GM12801 (cell line): ENCODE data around the gene MMP20.

Source experiments
- TF ChIP-seq, protein P1 (sequence below): IDR thresholded peaks from one replicate; pipeline ENCODE4 v1.5.1; 2011; ENCODE audit warnings: control low read depth; ENCODE audit not compliant: insufficient read length; ENCODE audit errors: extremely low read depth

The MMP20 gene

DNA sequence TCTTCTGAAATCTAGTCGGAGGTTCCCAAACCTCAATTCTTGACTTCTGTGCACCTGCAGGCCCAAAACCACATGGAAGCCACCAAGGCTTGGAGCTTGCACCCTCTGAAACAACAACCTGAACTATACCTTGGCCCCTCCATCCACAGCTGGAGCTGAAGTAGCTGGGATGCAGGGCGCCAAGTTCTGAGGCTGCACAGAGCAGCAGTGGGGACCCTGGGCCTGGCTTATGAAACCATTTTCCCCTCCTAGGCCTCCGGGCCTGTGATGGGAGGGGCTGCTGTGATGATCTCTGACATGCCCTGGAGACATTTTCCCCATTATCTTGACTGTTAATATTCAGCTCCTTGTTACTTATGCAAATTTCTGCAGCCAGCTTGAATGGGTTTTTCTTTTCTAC lies 56.3 kb downstream of the MMP20 start:
- TF ChIP-seq, protein P1, sequence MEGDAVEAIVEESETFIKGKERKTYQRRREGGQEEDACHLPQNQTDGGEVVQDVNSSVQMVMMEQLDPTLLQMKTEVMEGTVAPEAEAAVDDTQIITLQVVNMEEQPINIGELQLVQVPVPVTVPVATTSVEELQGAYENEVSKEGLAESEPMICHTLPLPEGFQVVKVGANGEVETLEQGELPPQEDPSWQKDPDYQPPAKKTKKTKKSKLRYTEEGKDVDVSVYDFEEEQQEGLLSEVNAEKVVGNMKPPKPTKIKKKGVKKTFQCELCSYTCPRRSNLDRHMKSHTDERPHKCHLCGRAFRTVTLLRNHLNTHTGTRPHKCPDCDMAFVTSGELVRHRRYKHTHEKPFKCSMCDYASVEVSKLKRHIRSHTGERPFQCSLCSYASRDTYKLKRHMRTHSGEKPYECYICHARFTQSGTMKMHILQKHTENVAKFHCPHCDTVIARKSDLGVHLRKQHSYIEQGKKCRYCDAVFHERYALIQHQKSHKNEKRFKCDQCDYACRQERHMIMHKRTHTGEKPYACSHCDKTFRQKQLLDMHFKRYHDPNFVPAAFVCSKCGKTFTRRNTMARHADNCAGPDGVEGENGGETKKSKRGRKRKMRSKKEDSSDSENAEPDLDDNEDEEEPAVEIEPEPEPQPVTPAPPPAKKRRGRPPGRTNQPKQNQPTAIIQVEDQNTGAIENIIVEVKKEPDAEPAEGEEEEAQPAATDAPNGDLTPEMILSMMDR: no peak

DNA sequence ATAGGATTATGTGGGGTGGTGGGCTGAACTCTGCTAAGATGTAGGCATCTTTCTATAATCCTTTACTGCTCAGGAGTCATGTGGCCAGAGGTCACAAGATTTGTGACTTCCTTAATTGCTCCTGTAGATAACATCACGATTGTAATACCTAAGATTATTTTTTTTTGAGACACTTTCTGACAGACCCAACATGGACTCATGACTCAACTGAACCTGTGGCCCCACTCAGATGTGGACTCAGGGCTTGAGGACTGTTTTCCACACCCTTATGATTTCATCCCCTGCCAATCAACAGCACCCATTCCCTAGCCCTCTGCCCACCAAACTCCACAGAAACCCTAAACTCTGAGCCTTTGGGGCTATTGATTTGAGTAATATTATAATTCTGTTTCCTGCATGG lies 59.0 kb downstream of the MMP20 start:
- TF ChIP-seq, protein P1: no peak

DNA sequence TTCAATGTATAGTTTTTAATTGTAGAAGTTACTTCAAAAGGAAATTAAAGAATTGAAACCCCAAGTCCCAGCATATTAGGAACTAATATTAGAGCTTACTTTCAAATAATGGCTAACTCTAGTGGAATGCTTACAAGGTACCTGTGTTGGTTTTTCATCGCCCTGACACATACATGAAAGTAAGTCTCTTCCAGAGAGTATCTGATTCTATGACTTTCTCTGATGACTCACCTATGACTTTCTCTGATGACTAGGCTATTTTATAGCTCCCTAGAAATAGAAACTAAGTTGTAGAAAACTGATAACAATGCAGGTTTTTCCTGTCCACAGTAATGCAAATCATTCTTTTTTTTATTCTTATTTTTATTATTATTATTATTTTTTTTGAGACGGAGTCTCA lies 61.0 kb downstream of the MMP20 start:
- TF ChIP-seq, protein P1: no peak

DNA sequence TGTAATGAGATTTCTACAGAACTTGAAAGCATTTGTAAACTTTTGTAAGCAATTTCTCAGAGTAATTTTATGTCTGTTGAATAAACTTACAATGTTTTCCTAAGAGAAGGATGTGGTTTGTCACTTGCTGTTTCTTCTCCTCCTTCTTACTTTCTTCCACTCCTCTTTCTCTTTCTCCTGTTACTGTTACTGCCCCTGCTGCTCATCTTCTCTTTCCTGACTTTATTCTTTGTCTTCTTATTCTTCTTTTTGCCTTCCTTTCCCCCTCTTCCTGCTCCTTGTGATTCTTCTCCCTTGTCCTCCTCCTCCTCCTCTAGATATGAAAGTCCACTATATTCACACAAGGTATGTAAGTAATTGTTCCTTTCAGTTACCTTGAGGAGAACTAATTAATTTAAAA lies 63.5 kb downstream of the MMP20 start:
- TF ChIP-seq, protein P1: no peak

DNA sequence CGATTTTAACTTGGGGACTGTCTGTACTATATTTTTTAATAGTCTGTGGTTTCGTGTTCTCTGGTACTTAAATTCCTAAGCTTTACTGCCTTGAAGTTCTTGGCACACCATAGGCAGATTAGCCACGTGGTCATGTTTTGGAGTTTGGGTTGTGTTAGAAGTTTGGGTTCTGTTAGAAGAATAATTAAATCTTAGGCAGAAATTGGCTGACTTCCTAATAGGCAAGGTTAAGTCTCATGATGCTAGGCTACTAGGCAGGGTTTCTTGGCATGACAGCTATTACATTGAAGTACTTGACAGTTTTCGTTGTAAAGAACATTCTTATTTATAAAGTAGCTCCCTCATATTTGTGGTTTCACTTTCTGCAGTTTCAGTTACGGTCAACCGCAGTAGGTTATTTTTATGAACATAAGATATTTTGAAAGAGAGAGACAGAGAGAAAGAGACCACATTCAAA lies 64.5 kb downstream of the MMP20 start:
- TF ChIP-seq, protein P1: no peak

DNA sequence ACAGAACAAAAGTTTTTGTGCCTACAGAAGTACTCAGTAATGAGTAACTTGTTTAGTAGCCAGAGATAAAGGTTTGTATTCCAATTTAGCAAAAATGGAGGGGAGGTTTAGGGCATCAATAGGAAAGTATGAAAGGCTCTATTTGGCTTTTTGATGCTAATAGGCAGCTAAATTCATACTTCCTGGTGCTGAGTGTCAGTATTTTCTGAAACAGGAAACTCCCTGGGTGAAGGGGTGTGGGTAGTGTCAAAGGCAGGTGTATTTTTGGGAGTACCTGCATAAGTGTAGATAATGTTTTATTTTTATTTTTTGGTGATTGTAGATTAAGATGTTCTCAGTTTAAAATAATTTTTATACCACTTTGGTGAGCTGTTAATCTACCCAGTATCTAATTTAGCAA lies 65.3 kb downstream of the MMP20 start:
- TF ChIP-seq, protein P1: no peak

DNA sequence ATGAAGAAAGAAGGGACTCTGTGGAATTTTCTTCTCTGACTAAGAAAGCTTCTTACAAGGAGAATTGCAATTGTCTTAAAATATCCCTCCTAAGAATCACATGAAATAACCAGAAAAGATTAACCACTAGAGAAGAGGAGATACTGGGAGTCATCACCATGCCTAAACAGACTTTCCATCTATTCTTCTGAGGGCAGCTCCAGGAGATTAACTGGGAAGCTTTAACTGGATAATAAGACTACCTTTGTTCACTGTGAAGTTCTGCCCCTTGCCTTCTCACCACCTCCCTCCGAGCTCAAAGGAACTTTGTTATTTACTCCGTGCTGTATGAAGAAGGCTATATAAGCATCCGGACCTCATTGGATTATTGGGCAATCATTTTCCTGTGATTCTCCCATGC lies 70.0 kb downstream of the MMP20 start:
- TF ChIP-seq, protein P1: no peak

DNA sequence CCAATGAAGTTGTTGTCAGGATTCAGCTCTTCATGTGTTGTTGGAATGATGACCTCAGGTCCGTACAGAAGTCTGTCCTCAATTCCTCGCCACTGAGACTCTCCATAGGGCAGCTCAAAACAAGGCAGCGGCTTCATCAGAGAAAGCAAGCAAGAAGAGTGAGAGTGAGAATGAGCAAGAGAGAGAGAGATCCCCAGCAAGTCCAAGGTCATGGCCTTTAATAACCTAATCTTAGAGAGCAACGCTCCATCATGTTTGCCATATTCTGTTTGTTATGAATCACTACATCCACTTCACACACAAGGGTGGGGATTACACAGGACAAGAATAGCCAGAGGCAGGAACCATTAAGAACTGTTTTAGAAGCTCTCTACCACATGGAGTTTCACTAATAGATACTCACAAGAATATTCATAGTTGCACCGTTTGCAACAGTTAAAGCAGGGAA lies 71.3 kb downstream of the MMP20 start:
- TF ChIP-seq, protein P1: no peak
